Activated gamma-delta T cell treated with anti-CD3 and anti-CD28 coated beads, Interleukin-2, amount 50 U/mL, for 16 hours (primary cell): ENCODE data around the gene JMJD7.

ENCODE experiments used
- DNase-seq: peaks from one replicate; pipeline ENCODE4 v3.0.0-alpha.2; 2020; ENCODE audit warnings: low read depth

Gene JMJD7

DNA sequence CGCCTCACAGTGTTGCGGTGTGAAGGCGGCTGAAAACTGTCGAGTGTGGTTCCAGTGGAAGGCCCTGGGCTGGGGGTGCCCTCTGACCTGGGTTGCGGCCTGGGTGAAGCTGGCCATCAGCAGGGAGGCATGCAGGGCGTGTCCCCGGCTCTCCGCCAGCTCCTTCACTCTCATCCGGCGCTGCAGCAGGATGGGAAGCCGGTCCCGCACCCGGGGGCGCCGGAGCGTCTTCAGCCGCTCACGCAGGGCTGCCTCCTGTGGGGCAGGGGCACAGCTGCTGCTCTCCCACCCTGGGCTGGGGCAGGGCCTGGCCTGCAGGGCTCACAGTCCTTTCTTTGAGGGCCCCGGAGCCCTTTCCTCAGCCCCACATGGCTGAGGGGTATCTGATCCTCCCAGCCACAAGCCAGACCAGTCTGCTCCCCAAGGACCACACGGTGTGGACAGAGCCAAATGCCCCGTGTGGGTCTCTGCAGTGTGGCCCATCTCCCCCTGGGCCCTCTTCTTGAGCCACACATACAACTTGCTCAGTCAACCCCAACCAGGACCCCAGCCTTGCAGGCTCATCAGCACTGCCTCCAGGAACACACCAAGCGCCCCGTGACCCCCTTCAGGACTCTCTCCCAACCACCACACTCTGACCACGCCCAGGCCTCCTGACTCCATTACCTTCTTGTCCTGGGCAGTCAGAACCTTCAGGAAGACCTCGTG lies 39.1 kb downstream of the JMJD7 start:
- DNase-seq: no peak

DNA sequence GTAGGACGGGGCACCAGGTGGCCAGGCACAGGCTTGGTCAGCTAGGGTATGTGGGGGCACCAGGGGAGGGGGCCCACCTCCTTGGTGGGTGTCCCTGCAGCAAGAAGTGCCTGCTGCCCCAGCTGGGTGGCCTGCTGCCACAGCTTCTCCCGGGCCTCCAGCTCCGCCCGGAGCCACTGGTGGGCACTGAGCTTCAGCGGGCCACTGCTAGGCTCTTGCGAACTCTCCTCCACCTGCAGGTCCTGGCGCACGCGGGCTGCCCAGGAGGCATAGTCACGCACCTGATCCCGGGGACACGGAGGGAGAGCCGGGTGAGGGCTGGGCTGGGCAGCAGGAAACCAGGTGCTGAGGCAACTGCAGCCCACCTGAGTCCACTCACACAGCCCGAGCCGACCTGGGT lies 40.4 kb downstream of the JMJD7 start:
- DNase-seq: no peak

DNA sequence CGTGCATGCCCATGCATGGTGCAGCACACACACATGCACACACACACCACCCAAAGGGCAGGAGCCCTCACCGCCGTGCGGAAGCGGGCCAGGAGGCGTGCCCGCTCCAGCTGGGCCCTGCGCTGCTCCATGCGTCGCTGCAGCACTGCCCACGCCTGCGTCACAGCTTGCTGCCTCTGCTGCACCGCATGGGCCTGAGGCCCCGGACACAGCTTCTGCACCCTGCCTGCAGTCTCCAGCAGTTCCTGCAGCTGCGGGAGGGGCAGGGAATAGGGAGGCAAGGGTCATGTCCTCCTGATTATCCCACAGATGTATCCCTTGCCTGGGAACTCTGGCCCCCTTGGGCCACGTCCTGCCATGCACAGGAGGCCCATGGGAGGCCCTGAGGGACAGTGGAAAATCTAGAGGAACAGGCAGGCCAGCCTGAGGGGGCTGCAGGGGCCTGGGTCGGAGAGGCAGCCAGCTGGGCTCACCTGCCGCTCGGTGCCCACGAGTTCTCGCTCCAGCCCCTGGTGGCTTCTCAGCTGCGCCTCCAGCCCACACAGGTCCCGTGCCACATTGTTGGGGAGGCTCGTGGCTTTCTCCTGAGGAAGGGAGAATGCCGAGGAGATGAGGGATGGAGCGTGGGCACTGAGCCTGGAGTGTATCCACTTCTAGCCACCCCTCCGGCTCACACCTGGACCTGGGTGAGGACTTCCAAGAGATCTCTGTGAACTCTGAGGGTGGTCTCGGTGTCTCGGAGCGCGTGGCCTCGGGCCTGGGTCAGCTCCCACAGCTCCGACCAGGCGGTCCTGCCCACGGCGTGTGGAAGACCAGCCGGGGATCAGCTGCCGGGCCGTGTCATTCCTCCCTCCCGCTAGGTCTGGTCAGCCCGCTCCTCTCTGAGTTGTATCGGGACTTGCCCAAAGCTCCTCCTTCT lies 42.1 kb downstream of the JMJD7 start:
- DNase-seq: no peak

DNA sequence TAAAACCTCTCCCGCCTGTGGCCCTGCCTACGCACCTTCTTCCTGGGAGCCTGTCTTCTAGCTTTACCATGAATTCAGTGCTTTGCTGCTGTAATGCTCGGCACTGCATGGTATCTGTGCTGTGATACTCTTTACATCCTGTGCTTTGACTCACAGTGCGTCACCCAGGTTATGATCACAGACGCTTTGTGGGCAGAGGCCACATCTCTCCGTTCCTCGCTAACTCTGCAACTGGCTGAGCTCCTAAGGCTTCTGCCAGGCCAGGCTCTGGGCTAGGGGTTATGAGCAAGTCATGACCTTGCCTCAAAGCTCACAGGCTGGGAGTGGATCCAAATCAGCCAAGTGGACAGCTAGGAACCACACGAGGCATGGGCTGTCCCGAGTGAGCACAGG lies 42.8 kb downstream of the JMJD7 start:
- DNase-seq: peak; percentile 36

DNA sequence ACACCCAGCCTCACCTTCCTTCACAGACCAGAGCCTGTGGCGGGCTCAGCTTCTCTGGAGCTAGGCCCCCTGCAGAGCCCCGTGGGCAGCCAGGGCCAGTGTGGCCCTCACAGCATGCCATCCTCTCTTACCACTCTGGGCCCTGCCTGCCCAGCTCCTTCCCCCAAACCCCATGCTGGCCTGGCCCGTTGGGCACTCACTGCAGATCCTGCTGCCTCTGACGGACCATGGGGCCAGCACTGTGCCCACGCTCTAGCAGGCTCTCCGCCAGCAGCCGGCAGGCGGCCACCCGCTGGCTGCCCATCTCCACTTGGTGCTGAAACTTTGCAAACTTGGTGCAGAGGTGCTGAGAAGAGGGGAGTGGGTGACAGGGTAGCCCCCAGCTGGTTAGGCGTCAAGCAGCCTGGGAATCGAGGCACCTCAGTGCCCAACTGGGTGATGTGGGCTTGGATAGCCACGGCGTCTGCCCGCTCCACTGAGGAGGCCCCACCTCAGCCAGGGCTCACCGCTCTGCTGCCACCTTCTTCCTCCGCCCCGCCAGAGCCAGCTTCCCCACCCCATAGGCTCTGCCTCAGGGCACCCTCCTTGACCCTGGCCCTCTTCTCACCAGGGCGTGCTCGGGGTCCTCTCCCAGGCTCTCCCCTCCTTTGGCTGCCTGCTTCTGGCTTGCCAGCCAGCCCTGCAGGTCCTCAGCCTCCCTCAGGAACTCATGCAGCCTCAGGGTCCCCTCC lies 43.4 kb downstream of the JMJD7 start:
- no peak for DNase-seq

DNA sequence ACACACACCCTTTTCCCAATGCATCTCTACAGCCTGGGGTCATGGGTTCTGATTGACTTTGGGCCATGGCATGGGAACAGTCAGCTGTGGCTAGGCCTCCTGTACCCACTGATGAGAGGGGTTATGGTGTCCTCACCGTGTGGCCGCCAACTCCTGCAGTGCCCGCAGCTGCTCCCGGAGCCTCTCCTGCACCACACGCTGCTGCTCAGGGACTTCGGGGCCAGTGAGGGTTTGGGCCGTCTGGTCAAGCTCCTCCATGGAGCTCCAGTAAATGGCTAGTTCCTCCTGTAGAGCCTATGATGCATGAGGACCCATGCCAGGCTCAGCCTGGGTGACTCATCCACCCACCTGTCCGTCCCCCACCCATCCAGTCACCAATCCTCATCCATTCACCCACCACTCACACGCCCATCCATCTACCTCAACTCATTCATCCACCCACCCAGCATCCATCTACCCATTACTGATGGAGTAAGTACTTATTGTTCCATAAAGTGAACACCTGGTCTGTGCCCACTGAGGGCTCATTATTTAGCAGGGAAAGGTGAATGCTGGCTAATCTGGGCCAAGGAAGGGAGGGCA lies 44.4 kb downstream of the JMJD7 start:
- no peak for DNase-seq

DNA sequence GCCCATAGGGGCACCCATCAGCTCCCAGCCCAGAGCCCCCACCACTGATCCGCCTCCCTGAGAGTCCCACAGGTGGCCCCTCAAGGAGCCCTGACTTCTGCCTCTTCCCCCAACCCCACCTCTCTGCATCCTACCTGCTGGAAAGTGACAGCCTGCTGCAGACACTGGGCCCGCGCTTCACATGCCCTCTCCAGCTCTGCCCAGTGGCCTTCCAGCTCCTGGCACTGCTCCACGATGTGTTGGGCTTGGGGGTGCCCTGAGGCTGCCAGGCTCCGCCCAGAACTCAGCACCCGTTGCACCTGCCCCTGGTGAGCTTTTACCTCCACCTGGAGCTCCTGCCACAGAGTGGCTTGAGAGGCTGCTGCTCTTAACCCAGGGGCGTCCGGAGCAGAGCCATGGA lies 45.8 kb downstream of the JMJD7 start:
- no peak for DNase-seq

DNA sequence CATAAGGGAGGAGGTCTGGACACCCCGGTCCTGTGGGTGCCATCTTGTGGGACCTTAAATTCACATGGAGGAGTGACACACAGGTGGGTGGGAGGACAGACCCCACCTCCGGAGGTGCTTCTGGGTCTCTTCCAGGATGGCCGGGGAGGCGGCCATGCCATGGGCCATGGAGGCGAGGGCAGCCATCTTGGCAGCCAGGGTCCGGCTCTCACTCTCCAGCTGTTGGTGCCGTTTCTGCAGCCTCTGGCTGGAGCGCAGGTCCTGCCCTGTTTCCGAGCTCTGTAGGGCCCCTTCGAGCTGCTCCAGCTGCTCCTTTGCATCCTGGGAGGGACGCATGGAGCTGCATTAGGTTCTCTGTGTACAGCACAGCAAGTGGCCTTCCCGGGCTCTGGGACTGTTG lies 46.8 kb downstream of the JMJD7 start:
- DNase-seq: no peak

DNA sequence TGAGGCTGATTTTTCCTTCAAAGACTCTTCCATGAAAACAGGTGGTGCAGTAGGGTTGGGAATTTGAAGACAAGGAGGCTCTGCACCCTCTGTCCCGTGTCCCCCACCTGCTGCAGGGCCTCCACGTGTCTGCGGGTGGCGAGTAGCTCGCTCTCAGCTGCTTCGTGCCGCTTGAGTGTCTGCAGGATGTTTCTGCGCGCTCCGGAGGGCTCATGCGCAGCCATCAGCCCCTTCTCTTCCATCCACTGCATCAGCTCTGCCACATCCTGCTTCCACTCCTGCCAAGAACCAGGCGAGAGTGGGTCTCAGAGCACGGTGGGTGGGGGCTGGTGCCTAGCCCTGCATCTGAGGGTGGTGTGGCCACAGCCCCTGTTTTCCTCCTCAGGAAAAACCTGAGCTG lies 48.1 kb downstream of the JMJD7 start:
- DNase-seq: no peak

DNA sequence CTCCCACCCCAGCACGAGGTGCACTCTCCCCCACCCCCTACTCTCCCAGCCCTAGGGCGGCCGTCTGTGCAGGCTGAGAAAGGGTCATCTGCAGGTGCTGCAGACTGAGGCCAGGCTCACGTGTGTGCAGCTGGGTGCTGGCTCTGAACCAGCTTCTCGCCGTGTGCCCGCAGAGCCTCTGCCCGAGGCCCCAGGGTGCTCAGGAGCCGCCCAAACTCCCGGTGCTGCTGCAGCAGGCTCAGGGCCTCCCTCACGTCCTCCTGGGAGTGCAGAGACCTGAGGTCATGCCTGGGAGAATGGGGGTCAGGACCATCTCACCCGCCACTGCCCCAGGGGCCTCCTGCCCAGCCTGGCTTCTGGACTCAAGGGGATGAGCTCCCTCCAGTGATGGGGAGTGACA lies 48.8 kb downstream of the JMJD7 start:
- no peak for DNase-seq

DNA sequence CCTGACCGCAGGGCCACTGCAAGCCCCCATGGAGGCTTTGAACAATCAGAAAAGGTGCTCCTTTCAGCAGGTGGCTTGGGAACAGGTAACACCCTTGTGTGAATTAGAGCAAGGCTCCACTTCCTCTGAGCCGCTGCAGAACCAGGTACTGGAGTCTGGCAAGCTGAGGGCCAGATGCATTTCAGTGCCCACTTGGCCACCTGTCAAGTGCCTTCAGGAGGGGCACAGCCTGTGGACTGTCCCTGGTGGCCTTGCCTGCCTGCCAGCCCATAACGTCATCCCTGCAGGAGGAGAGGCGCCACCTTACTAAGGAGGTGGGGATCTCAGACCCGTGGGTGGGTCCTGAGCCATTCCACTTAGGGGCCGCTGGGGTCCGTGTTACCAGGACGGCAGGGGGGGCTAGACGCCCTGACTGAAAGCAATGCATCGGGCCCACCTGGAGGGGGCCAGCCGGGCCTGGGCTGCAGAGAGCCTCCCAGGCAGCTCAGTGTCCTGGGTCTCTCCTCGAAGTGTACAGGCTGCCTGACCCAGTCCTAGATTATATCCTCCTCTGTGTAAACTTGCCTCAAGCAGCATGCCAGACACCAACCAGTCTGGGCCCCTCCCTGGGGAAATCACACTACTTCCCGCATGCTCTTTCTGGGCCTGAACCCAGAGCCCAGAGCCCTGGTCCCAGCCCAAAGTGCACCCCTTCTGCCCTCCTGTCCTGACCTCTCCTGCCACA lies 49.9 kb downstream of the JMJD7 start:
- no peak for DNase-seq

DNA sequence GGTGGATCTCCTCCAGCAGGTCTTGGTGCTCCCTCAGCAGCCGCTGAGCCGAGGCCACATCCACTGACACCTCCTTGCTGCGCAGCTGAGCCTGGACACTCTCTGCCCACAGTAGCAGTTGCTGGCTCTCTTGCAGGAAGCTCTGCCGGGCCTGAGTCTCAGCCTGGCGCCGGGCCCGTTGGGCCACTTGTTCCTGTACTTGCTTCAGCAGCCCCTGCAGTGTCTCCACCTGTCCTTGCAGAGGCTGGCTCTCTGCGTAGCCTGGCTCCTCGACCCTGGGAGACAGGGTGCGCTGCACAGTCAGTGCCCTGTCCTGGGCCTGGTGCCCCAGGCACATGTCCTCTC lies 50.4 kb downstream of the JMJD7 start:
- DNase-seq: no peak

DNA sequence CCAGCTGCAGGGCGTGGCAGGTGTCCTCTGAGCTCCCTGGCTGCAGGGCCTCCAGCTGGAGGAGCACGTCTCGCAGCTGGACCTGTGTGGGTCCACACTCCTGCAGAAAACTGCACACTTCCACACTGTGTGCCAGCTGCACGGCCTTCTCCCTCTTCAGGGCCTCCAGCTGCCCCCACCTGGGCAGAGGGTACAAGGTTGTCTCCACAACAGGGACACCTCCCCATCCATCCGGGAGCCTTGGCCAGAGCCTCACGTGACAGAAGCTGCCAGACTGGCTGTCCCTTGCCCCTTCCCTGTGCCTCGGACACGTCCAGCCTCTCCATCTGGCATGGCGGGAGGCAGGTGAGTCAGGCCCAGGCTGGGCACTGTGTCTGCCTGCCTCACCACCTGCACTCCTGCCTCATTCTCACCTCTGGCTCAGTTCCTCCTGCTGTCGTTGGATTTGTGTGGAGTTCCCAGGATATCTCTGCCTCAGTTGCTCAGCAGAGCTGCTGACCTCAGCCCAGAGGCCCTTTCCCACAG lies 51.5 kb downstream of the JMJD7 start:
- DNase-seq: no peak

DNA sequence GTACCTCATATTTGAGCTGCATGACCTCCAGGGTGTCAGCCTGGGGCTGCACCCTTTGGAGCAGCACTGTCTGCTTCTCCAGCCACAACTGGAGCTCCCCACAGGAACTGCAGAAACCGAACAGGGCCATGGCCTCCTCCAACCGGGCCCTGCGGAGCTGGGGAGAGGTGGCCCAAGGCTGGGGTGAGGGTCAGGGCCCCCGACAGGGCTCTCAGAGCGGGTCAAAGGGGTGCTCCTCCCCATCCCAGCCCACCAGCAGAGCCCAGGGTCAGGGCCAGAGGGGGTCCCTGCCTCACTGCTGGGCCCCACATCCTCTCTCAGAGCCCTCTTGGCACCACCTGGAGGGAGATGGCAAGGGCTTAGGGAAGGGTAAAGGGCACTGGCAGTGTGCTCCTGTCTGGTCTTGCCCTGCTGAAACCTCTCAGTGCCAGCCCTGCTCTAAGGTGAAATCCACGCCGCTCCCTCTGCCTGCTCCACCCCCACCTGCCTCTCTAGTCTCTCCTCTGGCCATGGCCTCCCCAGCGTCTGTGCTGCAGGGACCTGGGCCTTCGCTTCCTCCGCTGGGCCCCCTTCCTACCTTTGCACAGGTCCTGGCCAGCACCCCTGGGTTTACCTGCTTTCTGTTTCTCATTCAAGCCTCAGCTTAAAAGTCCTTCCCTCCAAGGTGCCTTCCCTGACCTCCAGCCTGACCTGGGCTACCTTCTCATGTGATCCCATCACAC lies 52.4 kb downstream of the JMJD7 start:
- no peak for DNase-seq

DNA sequence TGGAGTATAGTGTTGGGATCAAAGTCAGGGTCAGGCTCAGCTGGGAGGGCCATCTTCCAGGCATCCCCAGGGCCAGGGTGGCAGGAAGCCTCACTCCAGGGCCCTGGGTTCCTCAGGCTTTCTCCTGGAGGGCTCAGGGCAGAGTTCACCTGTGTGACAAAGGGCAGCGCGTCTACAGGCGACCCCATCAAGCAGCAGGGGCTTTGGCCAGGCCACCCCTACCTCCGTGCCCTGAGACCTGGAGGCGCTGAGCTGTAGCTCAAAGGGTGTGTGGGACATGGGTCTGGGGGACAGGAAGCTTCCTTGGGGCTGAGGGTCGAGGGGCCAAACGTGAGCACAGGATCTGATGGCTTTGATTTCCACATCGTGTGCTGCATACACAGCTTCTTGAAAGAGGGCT lies 53.2 kb downstream of the JMJD7 start:
- no peak for DNase-seq

DNA sequence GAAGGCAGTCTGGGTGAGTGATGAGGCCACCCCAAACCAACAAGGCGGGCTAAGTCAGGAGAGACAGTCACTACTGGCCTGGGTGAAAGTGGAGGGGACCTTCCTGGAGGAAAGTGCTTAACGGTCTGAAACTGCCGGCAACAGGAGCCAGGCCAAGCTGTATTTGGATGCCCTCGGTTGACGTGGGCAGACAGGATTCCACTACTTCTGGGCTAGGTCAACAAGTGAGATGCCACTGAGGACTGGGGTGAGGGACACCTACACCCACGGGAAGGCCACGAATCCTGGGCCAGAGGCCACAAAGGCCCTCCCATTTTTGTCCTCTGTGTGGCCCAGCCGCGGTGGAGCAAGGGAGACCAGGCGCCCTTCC lies 53.6 kb downstream of the JMJD7 start:
- DNase-seq: no peak

DNA sequence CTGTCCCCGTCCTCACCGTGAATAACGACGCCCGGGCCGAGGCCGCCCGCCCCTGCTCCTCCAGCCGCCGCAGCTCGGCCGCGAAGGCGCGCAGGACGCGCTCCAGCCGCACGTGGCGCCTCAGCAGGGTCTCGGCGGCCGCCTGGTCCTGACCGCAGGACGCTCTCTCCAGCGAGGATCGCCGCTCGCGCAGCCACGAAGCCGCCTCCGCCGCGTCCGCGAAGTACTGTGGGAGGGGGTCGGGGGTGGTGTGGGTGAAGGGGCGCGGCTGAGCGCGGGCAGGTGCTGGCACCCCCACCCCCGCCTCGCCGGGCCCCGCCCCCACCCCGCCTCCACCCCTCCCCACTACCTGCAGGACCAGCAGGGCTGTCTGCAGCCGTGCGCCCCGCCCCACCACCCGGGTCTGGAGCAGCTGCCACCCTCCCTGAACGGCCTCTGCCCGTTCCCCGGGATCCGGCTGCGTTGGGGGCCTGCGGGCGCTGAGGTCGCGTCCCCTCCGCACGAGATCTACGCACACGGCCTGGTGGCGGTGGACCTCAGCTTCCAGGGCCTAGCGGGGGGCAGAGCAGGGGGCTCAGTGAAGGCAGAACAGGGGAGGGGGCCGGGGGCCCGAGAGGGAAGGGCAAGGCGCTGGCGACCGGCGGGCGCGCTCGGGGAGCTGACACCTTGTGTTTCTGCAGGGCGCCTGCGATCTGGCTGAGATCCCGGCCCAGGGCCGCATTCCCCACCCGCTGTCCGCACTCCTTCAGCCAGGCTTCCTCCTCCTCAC lies 54.2 kb downstream of the JMJD7 start:
- no peak for DNase-seq

DNA sequence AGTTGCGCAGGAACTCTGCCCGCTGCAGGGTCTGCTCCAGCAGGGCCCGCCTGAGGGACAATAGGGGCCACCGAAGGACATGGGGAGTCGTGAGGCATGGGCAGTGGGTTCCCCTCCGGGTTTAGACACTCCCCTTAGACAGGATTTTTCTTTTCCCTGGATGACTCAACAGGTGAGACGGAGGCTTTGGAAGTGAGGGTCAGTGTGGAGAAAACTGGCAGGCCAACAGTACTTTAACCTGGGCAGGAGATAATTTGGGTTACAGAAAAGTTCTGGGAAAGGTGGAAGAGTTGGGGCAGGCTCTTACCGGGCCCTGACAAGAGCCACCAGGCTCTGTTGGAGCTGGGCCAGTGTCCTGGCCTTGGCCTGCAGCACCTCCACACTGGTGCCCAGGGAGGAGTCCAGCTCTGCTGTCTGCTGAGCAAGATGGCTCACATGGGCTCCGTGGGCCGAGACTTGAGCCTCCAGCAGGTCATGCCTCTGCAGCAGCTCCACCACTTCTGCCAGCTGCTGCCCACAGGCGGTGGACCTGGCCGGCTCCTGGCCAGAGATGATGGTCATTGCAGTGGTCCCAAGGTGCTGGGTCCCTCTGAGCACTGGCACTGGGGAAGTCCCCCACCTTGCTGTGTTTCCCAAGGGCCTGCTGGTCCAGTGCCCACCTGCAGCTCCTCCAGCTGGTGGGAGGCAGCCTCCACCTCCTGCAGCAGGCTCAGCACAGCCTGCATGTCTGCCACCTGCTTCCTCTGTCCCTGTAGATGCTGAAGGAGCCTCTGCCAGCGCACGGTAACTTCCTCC lies 55.0 kb downstream of the JMJD7 start:
- no peak for DNase-seq

DNA sequence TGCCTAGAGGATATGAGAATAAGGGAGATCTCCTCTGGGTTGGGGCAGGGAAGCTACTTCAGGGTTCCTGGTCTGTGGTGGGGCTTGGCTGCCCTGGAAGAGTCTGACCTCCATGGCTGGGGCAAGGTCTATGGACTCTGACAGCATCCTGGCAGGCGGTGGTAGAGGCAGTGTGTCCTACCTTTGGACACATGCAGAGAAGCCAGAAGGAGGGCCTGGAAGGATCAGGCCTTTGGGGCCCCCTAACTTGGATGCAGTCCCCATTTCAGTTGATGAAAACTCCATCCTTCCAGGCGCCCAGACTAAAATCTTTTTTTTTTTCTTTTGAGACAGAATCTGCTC lies 55.6 kb downstream of the JMJD7 start:
- no peak for DNase-seq

DNA sequence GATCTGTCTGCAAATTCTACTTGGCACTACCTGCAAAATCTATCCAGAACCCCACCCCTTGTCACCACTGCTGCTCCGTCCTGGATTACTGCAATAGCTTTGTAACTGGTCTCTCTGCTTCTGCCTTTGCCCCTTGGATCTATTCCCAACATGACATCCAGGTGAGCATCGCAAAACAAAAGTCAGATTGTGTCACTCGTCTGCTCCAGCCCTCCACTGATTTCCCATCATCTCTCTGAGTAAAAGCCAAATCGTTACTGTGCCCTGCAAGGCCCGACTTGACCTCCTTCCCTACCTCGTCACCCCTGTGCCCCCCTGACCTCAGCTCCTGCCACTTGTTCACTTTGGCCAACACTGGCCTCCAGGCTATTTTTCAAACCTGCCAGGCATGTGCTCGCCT lies 56.6 kb downstream of the JMJD7 start:
- no peak for DNase-seq
